Hematopoietic multipotent progenitor cell treated with erythropoietin and hydrocortisone succinate and interleukin-3 and kit ligand, for 15 days (in vitro differentiated cells): ENCODE measurements around the gene ZNF273.
"Not testable (repeated sequence)": the region's sequence is repeated elsewhere in the genome, so short reads cannot be mapped to it uniquely, and the experiment has no call there.

Experiments
- DNase-seq: peaks from one replicate; pipeline ENCODE4 v3.0.0-alpha.2; 2015; ENCODE audit warnings: low spot score

The ZNF273 gene

DNA sequence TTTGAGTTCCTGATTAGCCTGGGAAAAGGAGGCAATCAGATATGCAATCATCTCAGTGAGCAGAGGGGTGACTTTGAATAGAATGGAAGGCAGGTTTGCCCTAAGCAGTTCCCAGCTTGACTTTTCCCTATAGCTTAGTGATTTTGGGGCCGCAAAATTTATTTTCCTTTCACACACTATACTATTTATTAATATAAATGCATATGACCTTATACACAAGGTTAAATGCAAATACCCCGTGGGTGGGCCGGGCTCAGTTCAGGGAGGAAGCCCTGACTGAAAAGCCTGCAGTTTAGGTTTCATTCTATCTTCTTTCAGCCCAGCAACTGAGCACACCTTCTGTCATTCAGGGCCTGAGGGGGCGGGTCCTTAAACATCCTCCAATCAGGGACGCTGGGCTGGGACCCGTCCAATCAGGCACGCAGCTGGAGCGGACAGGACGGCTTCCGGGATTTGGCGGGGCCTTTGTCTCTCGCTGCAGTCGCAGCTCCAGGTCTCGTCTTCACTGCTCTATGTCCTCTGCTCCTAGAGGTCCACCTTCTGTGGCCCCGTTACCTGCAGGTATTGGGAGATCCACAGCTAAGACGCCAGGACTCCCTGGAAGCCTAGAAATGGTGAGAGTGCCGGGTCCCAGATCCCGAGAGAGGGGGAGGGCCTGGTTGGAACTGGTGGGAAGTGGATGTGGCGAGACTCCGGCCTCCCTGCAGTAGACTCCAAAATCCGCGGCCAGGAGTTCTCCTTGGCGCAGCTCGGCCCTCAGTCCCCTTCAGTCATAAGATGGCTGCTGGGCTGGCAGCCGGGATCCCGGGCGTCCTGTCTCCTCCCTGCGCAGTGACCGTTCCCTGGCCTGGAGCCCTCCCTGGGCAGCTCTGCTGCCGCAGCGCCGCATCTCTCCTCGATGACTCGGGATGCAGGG, at the start of gene ZNF273:
Gene ZNF273, plus strand, starts transcription at position 468 of the 916 bp plus-strand sequence. Its CDS starts 45 bp downstream, at position 513.
- DNase-seq: peak; percentile 89

- DNase-seq: no peak
These were observed 49.4 kb upstream of the ZNF273 start for GRCh38 chr7:64853679-64854078.

- DNase-seq: no peak
These were observed 48.1 kb upstream of the ZNF273 start for GRCh38 chr7:64854969-64855368.

GRCh38 chr7:64863021-64863420, 40.1 kb upstream of the ZNF273 start:
- DNase-seq: no peak

GRCh38 chr7:64863530-64863929, 39.5 kb upstream of the ZNF273 start:
- DNase-seq: not testable (repeated sequence)

DNA sequence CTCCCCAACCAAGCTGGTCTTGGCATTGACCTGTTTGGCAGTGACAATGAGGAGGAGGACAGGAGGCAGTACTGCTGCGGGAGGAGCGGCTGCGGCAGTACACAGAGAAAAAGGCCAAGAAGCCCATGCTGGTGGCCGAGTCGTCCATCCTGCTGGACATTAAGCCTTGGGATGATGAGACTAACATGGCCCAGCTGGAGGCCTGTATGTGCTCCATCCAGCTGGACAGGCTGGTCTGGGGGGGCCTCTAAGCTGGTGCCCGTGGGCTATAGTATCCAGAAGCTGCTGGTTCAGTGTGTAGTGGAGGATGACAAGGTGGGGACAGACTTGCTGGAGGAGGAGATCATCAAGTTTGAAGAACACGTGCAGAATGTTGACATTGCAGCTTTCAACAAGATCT, 39.1 kb upstream of the ZNF273 start:
- no peak for DNase-seq

DNA sequence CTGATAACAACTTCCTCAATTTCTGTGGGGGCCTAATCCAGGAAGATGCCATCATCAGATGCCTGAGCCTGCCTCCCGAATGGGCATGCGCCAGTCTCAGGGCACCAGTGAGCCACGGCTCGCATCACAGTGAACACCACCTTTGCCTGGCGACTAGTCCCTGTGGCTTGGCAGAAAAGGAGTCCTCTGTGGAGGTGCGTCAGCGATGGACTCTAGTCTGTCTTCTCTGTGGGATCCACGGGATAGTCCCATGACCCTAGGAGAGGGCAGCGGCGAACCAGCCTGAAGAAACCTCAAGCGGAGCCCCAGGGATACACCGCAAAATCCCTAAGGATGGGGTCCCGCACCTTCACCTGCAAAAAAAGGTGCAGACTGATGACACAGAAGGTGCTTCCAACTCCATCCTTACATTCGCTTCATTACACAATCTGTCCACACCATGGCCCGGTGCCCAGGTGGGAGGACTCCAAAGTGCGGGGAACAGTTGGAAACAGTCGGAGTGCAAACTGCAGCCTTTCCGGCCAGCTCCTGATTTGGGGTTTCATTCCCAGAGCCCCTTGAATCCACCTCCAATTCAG, 35.1 kb upstream of the ZNF273 start:
- DNase-seq: no peak

GRCh38 chr7:64868499-64868898, 34.6 kb upstream of the ZNF273 start:
- DNase-seq: no peak

DNA sequence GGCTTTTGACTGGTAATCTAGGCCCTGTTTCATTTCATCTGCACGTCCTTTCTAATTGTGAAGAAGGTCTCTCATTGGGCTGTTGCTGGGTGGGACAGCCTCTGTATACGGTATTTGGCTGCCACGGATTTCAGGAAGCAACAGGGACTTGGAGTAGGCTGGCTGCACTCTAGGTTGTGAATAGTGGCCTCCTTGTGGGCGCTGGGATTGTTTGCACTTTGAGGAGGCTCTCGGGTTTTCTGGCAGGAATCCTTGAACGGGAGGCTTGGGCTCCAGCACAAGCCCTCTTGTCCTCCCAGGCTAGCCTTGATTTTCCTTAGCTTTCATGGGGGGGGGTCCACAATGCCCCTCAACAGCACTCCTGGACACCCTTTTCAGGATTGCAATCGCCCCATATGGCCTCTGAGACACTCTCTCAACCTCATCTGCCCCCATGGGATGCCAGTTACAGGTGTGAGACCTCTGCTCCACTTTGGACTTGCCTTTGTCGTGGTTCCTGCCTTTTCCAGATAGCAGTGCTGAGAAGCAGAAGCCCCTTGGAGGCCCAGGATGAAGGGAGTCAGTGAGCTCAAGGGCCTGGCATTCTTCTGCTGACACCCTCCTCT, 33.9 kb upstream of the ZNF273 start:
- no peak for DNase-seq

DNA sequence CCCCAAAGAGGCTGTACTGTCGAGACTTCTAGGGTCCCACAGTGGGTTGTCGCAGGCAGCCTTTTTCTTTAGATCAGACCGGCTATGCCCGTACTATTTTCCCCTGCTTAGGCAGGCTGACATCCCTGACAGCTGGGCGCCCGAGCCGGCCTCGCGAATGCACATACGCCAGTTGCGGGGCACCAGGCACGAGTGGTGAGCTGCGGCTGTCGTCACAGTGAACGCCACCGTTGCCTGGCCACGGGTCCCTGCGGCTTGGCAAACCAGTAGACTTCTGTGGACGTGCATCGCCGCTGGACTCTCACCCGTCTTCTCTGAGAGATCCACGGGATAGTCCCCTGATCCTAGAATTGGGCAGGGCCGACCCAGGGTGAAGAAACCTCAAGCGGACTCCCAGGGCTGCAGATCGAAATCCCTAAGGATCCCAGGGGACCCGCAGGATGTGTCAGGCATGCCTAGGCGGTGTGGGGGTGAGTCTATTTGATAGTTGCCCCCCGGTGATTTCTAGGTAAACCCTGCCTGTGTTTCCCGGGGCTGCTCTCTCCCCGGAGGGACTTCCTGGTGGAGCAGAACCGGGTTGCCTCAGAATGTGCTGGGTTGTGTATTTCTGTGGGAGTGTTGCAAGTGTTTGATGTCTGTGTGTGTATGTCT, 33.0 kb upstream of the ZNF273 start:
- no peak for DNase-seq

DNA sequence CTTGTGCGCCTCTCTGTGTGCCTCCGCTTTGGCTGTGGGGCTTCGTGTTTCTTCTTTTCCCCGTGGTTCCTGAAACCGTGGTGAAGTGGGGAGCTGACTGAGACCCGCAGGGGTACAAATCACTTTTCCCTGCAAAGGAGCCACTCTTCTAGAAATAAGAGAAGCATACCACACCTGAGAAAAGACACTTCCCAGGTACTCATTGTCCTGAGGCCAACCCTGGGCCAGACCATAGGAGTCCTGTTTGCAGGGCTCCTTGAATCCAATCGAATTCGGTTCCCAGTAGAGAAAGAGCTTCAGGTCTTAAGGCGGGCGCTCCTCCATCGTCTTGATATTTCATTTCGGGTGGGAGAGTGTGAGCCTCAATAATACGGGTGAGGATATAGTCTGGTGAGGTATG, 32.4 kb upstream of the ZNF273 start:
- no peak for DNase-seq

DNA sequence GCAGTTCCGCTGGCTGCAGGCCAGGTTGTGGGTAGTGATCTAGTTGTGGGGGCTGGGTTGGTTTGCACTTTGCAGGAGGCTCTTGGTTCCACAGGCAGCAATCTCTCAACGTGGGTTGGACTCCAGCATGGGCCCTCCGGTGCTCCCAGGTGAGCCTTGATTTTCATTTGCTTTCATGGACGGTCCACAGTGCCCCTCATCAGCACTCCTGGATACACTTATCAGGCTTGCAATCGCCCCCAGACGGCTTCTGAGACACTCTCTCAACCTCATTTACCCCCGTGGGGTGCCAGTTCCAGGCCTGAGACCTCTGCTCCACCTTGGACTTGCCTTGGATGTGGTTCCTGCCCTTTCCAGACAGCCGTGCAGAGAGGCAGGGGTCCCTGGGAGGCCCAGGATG, 31.3 kb upstream of the ZNF273 start:
- DNase-seq: no peak

- DNase-seq: no peak
These were observed 30.5 kb upstream of the ZNF273 start for GRCh38 chr7:64872351-64873154.

GRCh38 chr7:64873155-64873500, 29.9 kb upstream of the ZNF273 start:
- no peak for DNase-seq

DNA sequence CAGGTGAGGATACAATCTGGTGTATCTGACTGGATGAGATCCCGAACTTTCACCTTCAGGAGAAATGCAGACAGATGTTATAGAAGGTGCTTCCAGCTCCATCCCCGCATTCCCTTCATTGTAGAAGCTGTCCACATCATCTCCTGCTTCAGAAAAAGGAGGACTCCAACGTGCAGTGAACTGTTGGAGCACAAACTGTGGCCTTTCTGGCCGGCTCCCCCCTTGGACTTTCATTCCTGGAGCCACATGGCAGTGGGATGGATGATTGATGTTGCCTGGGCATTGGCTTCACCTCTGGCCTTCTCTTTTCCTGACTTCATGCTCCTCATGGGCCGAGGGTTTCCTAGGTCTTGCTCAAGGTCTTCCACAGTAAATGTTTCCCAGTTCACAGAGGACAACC, 29.6 kb upstream of the ZNF273 start:
- no peak for DNase-seq

- no peak for DNase-seq
These were observed 29.0 kb upstream of the ZNF273 start for GRCh38 chr7:64874114-64874513.

DNA sequence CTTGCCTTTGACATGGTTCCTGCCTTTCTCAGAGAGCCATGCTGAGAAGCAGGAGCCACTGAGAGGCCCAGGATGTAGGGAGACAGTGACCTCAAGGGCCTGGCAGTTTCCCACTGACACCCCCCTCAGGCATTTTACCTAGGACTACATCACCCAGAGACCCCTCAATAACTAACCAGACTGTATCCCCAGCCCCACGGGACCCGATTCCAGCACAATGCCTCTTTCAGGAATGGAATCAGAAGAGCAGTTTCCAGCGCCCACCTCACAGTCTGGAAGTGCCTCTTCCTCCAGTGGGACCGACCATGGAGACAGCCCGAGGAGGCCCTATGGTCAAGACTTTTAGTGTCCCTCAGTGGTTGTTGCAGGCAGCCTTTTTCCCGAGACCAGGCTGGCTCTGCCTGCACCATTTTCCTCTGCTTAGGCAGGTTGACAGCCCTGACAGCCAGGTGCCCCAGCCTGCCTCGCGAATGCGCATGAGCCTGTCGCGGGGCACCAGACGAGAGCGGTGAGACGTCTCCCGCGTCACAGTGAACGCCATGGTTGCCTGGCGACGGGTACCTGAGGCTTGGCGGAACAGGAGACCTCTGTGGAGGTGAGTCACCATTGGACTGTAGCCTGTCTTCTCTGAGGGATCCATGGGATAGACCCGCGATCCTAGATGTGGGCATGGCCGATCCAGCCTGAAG, 28.4 kb upstream of the ZNF273 start:
- DNase-seq: no peak

DNA sequence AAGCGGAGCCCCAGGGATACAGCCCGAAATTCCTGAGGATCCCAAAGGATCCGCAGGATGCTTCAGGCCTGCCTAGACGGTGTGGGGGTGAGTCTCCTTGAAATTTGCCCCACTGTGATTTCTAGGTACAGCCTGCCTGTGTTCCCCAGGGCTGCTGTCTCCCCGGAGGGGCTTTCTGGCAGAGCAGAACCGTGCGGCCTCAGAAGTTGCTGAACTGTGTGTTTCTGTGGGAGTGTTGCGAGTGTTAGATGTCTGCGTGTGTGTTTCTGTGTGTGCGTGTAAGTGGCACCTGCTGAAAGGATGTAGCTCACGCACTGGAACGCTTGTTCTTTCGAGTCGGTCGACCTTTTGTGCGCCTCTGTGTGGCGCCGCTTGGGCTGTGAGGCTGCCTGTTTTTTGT, 27.8 kb upstream of the ZNF273 start:
- no peak for DNase-seq

DNA sequence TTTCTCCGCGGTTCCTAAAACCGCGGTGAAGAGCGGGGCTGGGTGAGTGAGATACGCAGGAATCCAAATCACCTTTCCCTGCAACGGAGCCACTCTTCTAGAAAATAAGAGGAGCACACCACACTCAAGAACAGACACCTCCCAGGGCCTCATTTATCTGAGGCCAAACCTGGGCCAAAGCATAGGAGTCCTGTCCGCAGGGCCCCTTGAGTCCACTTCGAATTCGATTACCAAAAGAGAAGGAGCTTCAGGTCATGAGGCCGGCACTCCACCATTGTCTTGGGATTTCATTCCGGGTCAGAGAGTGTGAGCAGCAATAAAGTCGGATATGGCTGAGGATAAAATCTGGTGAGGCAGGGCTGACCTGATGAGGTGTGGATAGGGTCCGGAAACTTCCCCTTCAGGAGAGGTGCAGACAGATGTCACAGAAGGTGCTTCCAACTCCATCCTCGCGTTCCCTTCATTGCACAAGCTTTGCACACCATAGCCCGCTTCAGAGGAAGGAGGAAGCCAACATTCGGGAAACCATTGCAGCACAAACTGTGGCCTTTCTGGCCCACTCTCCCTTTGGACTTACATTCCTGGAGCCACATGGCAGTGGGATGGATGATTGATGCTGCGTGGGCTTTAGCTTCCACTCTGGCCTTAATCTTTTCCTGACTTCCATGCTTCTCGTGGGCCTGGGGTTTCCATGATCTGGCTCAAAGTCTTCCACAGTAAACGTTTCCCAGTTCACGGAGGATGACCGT, 27.2 kb upstream of the ZNF273 start:
- DNase-seq: no peak
